ENCODE results near the gene TXNDC16.
"Not testable (repeated sequence)": the region's sequence is repeated elsewhere in the genome, so short reads cannot be mapped to it uniquely, and the experiment has no call there.

The TXNDC16 gene

GRCh38 chr14:52536269-52536668, 16.0 kb downstream of the TXNDC16 start:
- no peak for DNase-seq

- DNase-seq = no peak
Measured at GRCh38 chr14:52531481-52531880, 20.8 kb downstream of the TXNDC16 start.

GRCh38 chr14:52527052-52527451, 25.3 kb downstream of the TXNDC16 start:
- no peak for DNase-seq

GRCh38 chr14:52522581-52523345, 29.5 kb downstream of the TXNDC16 start:
- no peak for DNase-seq

GRCh38 chr14:52522033-52522432, 30.3 kb downstream of the TXNDC16 start:
- no peak for DNase-seq

GRCh38 chr14:52514046-52514811, 38.1 kb downstream of the TXNDC16 start:
- DNase-seq = no peak

- no peak for DNase-seq
Measured at GRCh38 chr14:52513249-52513648, 39.1 kb downstream of the TXNDC16 start.

- DNase-seq = no peak
Measured at GRCh38 chr14:52494444-52494843, 57.9 kb downstream of the TXNDC16 start.

- no peak for DNase-seq
Measured at GRCh38 chr14:52485350-52485960, 66.8 kb downstream of the TXNDC16 start.

GRCh38 chr14:52481864-52482263, 70.4 kb downstream of the TXNDC16 start:
- DNase-seq = no peak

GRCh38 chr14:52473557-52473956, 78.7 kb downstream of the TXNDC16 start:
- peak; percentile 7 for DNase-seq

GRCh38 chr14:52472728-52473127, 79.6 kb downstream of the TXNDC16 start:
- DNase-seq = no peak

GRCh38 chr14:52472251-52472650, 80.1 kb downstream of the TXNDC16 start:
- DNase-seq = not testable (repeated sequence)

- no peak for DNase-seq
Measured at GRCh38 chr14:52467515-52468266, 84.6 kb downstream of the TXNDC16 start.

- DNase-seq = no peak
Measured at GRCh38 chr14:52464175-52464574, 88.1 kb downstream of the TXNDC16 start.

GRCh38 chr14:52463375-52463774, 88.9 kb downstream of the TXNDC16 start:
- no peak for DNase-seq

- DNase-seq = no peak
Measured at GRCh38 chr14:52461721-52462120, 90.6 kb downstream of the TXNDC16 start.

GRCh38 chr14:52458721-52459085, 93.6 kb downstream of the TXNDC16 start:
- DNase-seq = no peak

- no peak for DNase-seq
Measured at GRCh38 chr14:52457411-52457810, 94.9 kb downstream of the TXNDC16 start.

GRCh38 chr14:52455291-52456088, 96.8 kb downstream of the TXNDC16 start:
- DNase-seq = no peak

- no peak for DNase-seq
Measured at GRCh38 chr14:52447236-52447635, 105.1 kb downstream of the TXNDC16 start.

GRCh38 chr14:52446355-52446754, 106.0 kb downstream of the TXNDC16 start:
- DNase-seq = no peak
